Cerebellar cortex (tissue), 1 donor: Measurements from ENCODE around the gene CRELD2.

ENCODE experiments used
- DNase-seq: peaks from one replicate; pipeline ENCODE4 v3.0.0-alpha.2; 2015; ENCODE audit warnings: low spot score

Gene CRELD2

DNA sequence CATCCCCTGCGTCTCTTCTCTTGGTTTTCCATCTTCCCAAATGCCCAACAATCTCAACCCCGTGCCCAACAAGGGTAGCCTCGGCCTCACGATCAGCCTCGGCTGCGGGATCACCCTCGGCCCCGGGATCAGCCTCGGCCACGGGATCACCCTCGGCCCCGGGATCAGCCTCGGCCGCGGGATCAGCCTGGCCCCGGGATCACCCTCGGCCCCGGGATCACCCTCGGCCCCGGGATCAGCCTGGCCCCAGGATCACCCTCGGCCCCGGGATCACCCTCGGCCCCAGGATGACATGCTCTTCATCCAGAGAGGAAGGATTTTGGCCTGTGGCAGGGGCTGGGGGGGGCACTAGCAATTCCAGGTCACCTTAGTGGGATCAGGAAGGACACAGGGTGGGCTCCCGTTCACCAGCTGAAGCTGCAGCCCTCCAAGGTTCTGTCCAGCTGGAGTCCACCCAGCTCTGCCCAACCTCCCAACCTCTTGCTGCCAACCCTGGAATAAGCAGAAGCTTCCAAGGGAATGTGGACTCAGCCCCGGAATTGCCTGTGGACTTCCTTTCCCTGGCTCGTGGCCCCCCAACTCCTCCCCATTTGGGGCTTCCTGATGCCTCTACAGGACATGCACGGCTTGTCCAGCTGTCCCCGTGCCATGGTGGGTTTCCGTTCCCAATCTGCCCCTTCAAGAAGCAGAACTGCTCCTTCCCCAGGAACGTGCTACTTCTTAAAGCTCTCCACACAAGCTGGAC lies 6.4 kb upstream of the CRELD2 start:
- no peak for DNase-seq

DNA sequence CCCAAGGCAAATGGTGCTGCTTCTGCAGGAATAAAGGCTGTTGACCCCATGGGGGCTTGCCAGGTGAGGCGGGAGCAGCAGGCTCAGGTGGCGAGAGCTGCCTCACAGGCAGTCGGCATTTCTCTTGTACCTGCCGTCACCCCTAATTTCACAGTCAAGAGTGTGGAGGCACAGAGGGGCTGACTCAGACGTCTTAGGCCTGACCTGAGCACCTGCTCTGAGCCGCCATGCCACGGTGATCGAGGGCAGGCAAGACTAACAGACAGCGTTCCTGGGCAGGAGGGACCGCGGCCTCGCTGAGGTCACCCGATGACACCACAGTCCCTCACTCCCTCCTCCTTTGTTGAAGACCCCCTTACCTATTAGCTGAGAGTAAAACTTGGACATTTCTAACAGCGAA lies 5.4 kb upstream of the CRELD2 start:
- no peak for DNase-seq

DNA sequence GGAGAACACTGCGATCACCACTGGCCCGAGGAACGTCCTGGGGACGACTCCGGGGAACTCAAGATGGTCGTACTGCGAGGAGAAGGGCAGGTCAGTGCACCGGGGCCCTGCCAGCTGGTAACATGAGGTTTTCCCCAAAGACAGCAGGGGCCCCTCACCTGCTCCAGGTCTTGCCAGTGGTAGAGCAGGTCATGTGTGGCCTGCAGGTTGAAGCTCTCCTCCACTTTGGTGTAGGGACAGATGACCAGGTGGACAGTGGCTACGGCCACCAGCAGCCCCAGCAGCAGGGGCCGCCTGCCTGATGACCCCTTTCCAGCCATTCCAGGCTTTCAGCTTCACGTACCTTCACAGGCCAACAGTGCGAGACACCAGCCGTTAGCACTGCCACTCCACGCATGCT lies 5.0 kb upstream of the CRELD2 start:
- DNase-seq, result no peak

DNA sequence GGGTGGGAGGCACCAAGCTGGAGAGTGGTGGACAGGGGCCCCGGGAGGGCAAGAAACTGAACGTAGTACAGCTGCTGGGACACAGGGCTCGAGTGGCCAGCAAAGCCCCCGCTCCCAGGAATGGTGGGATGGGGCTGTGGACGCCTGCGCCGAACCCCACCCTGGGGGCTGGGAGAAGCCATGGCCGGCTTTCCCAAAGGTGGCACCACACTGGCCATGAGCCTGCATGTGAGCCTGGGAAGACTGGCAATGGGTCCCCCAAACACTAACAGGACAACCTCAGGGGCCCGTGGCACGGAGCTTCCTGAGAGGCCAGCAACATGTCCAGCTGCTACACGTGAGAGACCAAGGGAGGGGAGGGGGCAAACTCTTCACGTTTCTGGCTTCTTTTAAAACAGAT lies 4.2 kb upstream of the CRELD2 start:
- no peak for DNase-seq

- DNase-seq, result no peak
Observed at GRCh38 chr22:49915610-49916009, 2.8 kb upstream of the CRELD2 start.

DNA sequence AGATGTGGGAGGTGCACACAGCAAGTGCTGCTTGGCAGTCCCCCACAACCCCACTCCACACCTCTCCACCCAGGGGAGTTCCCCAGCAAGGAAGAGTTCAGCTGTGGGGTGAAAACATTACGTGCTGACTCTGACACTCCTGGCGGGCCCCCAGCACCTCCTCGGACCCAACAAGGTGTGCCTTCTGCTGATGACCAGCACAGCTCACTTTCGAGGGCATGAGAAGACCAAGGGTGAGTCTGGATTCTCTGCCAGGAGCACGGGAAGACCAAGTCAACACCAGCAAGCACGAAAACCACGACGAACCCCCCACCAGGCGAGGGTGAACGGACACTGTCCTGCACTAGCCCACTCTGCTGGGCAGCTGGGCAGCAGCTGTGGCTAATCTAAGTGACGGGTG lies 1.6 kb upstream of the CRELD2 start:
- DNase-seq, result no peak

DNA sequence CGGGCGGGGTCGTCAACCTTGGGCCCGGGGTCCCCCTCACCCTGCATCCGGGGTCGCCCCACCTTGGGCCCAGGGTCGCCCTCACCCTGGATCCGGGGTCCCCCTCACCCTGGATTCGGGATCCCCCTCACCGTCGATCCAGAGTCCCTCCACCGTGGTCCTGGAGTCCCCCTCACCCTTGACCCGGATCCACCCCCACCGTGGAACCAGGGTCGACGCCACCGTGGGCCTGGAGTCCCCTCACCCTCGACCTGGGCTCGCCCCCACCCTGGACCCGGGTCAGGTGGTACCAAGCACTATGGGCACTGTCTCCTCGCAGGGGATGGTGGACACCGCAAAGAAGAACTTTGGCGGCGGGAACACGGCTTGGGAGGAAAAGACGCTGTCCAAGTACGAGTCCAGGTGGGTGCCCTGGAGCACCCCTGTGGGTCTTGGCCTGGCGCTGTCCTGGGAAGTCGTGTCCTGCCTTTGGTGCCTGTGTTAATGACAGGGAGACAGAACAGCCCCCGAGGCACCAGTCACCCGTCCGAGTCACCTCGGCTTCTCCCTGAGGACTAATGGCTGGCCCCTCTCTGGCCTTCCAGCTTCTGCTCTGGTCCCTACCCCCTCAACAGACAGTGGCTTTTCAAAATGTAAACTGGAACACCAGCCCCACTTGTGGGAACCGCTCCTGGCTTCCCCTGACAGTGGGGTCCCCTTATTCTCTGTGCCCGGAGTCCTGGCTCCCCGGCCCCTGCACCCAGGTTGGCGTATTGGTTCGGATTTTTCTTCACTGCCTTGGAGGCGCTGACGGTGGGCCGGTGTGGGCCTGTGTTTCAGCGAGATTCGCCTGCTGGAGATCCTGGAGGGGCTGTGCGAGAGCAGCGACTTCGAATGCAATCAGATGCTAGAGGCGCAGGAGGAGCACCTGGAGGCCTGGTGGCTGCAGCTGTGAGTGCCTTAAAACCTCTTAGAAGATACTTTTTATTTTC lies 762 bp downstream of the CRELD2 start:
- DNase-seq, result no peak

GRCh38 chr22:49920859-49921258 lies 2.4 kb downstream of the CRELD2 start:
- DNase-seq, result no peak

DNA sequence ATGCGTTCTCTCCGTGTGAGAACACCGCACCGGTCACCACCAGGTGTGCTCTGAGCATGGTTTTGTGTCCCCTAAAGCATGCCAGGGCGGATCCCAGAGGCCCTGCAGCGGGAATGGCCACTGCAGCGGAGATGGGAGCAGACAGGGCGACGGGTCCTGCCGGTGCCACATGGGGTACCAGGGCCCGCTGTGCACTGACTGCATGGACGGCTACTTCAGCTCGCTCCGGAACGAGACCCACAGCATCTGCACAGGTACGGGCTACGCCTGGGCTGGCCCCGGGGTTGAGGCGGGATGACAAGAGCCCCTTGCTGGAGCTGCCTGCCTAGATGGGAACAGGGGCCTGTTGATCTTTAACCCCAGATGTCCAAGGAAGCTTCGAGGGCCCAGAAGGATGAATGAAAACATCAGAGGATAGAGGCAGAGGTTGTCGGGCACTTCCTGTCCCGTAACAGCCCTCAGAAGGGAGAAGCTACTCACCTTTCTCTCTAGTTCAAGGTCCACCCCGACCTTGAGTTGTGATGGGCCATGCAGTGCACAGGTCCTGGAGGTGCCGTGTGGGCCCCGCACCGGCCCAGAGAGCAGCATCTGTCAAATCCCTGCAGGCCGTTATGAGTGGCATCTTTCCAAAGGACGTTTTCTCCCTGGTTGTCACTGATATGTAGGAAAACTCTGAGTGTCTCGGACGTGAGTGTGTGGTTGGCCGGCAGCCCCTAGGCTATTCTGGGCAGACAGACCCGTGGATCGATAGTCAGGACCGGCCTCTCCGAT lies 3.3 kb downstream of the CRELD2 start:
- DNase-seq, result no peak

GRCh38 chr22:49922484-49922883 lies 4.0 kb downstream of the CRELD2 start:
- no peak for DNase-seq

- DNase-seq, result no peak
Observed at GRCh38 chr22:49922926-49923325, 4.5 kb downstream of the CRELD2 start.

DNA sequence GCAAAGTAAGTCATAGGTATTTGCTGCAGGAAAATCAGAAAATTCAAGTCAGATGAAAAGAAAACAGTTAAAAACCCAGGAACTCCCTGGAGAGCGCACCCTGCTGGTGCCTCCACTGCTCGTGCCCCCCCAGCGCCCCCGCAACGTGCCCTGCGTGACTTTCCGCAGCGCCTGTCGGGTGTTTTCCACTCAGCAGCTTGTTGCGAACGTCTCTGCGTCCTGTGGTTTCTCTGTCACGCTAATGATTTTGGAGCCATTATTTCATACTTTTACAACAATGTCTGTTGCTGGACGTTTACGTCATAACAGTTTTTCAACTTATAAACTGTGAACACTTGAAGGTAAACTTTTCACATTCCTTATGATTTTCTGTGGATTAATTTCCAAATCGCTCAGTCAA lies 5.0 kb downstream of the CRELD2 start:
- DNase-seq, result no peak

- no peak for DNase-seq
Observed at GRCh38 chr22:49924113-49924833, 5.8 kb downstream of the CRELD2 start.

- DNase-seq, result no peak
Observed at GRCh38 chr22:49925525-49926128, 7.2 kb downstream of the CRELD2 start.

GRCh38 chr22:49926916-49927315 lies 8.5 kb downstream of the CRELD2 start:
- DNase-seq, result no peak

GRCh38 chr22:49927483-49928184 lies 9.2 kb downstream of the CRELD2 start:
- no peak for DNase-seq

- no peak for DNase-seq
Observed at GRCh38 chr22:49928185-49928495, 9.7 kb downstream of the CRELD2 start.

- DNase-seq, result no peak
Observed at GRCh38 chr22:49928555-49929210, 10.2 kb downstream of the CRELD2 start.

DNA sequence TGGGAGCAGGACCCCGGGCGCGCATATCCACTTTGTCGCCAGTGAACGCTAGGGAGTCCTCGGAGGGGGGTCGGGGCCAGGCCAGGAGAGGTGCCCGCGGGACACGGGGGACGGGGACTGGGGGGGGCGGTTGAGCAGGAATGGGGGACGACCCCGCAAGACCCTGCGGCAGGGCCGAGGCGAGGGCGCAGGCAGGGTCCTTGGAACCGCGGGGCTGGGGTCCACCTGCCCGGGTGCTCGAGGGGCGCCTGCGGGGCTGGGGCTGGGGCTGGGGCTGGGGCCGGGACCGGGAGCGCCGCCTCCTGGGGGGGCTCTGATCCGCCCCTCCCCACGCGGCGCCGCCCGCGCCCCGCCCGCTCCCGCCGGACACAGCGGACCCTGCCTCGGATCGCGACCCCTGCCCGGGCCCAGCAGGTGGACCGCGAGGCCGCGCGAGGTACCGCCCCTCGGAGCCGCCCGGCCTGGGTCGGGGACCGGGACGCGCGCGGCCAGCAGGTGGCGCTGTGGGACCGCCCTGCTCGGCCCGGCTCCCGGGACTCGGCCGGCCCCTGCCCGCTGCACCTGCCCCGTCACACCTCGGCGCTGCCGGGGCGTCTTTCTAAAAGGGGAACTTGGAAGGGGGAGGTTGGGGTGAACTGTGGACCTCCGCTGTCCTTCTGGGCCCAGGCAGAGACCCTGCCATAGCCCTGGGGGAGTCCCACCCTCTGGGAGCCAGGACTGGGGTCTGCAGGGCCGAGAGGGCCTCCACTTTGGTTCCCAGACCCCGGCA lies 11.0 kb downstream of the CRELD2 start:
- peak; percentile 43 for DNase-seq
